ENCODE data around the gene ENPP1. TPM values are rescaled to one million over a fixed set of nuclear protein-coding genes. Genes with fewer than 3 reads are reported as not detected.

ENPP1 gene
- total RNA-seq, 1 experiment from 2014 or later: 6.5 TPM

DNA sequence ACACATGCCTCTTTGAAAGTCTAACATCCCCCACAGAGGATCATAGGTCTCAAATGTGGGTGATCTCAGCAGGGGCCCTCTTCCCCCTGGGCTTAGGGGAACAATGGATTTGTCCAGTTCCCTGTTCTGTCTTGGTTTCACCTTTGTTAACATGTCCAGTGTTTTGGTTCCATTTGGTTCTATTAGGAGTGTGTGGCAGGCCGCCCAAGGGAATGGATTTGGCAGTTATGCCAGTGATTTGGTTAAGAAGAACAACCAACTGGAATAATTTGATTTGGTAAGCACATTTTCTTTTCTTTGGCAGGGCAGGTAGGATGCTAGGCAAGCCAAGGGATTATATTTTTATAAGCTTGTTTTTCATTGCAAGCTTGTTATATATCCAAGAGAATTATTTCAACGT, 28.5 kb upstream of the ENPP1 start:
- H3K4me2 ChIP-seq (ENCODE audit: low read length): no peak overlapping the region
- no peak overlapping the region for H3K9ac ChIP-seq (ENCODE audit: low read length)
- no peaks in the 10 kb centered on the region for H3K27me3 ChIP-seq (ENCODE audit: insufficient read depth, low read length)
- DNase-seq (ENCODE audit: low read depth, low spot score): no peak
- no peaks in the 10 kb centered on the region for H3K9me3 ChIP-seq (ENCODE audit: control insufficient read depth in 1 of 2, insufficient read depth in 1 of 2, low read depth in 1 of 2, low read length in 2 of 2)
- H3K27ac ChIP-seq (ENCODE audit: low read depth, low read length): no peak overlapping the region
- no peaks in the 10 kb centered on the region for H3K79me2 ChIP-seq (ENCODE audit: insufficient read depth, low read length)
- H2AFZ ChIP-seq (ENCODE audit: low read depth, low read length, poor library complexity, severe bottlenecking): no peak overlapping the region
- ChIA-PET CTCF (no interaction called here), POLR2A (no interaction called here), RAD21 (ENCODE audit: low non-redundant PET in 1 of 2, low total read pairs in 2 of 2, uncharacterized antibody in 2 of 2, unreplicated experiment in 2 of 2) (no interaction called here)
- intact Hi-C loops (cut with micrococcal nuclease): no loop called here
- no peaks in the 10 kb centered on the region for H4K20me1 ChIP-seq (ENCODE audit: insufficient read depth)
- H3K36me3 ChIP-seq (ENCODE audit: control insufficient read depth in 1 of 2, insufficient read depth in 2 of 2, low read length in 2 of 2): no peaks in the 10 kb centered on the region
- H3K9me2 ChIP-seq (ENCODE audit: insufficient read depth): no peaks in the 10 kb centered on the region
- no peaks in the 10 kb centered on the region for H3K4me1 ChIP-seq (ENCODE audit: control insufficient read depth in 1 of 2, insufficient read depth in 2 of 2, low read length in 2 of 2)
- H3K4me3 ChIP-seq (replicated peaks in 1 of 2; ENCODE audit: low read depth in 1 of 2, low read length in 2 of 2): no peak overlapping the region
- BruUV-seq (replicated peaks): no TSS peak
- ATAC-seq: no peak
- TF ChIP-seq EZH2phosphoT487 (IDR thresholded peaks at IDR 0.05; ENCODE audit: borderline replicate concordance): no peak
- TF ChIP-seq, protein P1, sequence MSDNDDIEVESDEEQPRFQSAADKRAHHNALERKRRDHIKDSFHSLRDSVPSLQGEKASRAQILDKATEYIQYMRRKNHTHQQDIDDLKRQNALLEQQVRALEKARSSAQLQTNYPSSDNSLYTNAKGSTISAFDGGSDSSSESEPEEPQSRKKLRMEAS (IDR thresholded peaks at IDR 0.05): no peak
- TF ChIP-seq ZNF274 (IDR thresholded peaks at IDR 0.05; ENCODE audit: low read depth, low read length): no peak
- TF ChIP-seq, protein P2, sequence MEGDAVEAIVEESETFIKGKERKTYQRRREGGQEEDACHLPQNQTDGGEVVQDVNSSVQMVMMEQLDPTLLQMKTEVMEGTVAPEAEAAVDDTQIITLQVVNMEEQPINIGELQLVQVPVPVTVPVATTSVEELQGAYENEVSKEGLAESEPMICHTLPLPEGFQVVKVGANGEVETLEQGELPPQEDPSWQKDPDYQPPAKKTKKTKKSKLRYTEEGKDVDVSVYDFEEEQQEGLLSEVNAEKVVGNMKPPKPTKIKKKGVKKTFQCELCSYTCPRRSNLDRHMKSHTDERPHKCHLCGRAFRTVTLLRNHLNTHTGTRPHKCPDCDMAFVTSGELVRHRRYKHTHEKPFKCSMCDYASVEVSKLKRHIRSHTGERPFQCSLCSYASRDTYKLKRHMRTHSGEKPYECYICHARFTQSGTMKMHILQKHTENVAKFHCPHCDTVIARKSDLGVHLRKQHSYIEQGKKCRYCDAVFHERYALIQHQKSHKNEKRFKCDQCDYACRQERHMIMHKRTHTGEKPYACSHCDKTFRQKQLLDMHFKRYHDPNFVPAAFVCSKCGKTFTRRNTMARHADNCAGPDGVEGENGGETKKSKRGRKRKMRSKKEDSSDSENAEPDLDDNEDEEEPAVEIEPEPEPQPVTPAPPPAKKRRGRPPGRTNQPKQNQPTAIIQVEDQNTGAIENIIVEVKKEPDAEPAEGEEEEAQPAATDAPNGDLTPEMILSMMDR (IDR thresholded peaks at IDR 0.05 in 2 of 3, conservative IDR thresholded peaks at IDR 0.05 in 1 of 3; ENCODE audit: borderline replicate concordance in 1 of 3, insufficient read depth in 1 of 3, low read depth in 2 of 3, low read length in 2 of 3): no peak
- TF ChIP-seq TCF7L2 (IDR thresholded peaks at IDR 0.05; ENCODE audit: borderline replicate concordance, extremely low read depth, insufficient read depth, insufficient read length): no peak
- no peak for TF ChIP-seq SIN3A (IDR thresholded peaks at IDR 0.05; ENCODE audit: low read depth)
- TF ChIP-seq FOSL1 (IDR thresholded peaks at IDR 0.05; ENCODE audit: low read depth): no peak
- TF ChIP-seq JUND (IDR thresholded peaks at IDR 0.05): no peak
- no peak for TF ChIP-seq SRF (IDR thresholded peaks at IDR 0.05; ENCODE audit: low read depth)
- no peak for TF ChIP-seq POLR2AphosphoS5 (IDR thresholded peaks at IDR 0.05; ENCODE audit: low read depth, low read length)
- no peak for TF ChIP-seq CEBPB (IDR thresholded peaks at IDR 0.05; ENCODE audit: low read depth)
- no peak for TF ChIP-seq YY1 (IDR thresholded peaks at IDR 0.05; ENCODE audit: extremely low read depth, insufficient replicate concordance, low read depth, low read length)
- no peak for TF ChIP-seq EGR1 (IDR thresholded peaks at IDR 0.05; ENCODE audit: low read depth)
- no peak for TF ChIP-seq ZFX (IDR thresholded peaks at IDR 0.05)
- no peak for TF ChIP-seq EZH2 (IDR thresholded peaks at IDR 0.05)
- TF ChIP-seq, protein P3, sequence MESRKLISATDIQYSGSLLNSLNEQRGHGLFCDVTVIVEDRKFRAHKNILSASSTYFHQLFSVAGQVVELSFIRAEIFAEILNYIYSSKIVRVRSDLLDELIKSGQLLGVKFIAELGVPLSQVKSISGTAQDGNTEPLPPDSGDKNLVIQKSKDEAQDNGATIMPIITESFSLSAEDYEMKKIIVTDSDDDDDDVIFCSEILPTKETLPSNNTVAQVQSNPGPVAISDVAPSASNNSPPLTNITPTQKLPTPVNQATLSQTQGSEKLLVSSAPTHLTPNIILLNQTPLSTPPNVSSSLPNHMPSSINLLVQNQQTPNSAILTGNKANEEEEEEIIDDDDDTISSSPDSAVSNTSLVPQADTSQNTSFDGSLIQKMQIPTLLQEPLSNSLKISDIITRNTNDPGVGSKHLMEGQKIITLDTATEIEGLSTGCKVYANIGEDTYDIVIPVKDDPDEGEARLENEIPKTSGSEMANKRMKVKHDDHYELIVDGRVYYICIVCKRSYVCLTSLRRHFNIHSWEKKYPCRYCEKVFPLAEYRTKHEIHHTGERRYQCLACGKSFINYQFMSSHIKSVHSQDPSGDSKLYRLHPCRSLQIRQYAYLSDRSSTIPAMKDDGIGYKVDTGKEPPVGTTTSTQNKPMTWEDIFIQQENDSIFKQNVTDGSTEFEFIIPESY (IDR thresholded peaks at IDR 0.05; ENCODE audit: extremely low read depth, insufficient replicate concordance, low read length): no peak
- no peak for TF ChIP-seq RAD21 (IDR thresholded peaks at IDR 0.05; ENCODE audit: low read depth)
- TF ChIP-seq ELF1 (IDR thresholded peaks at IDR 0.05; ENCODE audit: borderline replicate concordance, low read depth): no peak
- TF ChIP-seq SP1 (IDR thresholded peaks at IDR 0.05; ENCODE audit: low read depth): no peak

Measured in HCT116 (cell line).